HG03521 (cell line): ENCODE data around the gene GLDC.
"Not testable (repeated sequence)": the region's sequence is repeated elsewhere in the genome, so short reads cannot be mapped to it uniquely, and the experiment has no call there.

Experiments used
- ATAC-seq: cut with Tn5 transposase; IDR thresholded peaks from one replicate; pipeline ENCODE4 v1.9.1; 2021; ENCODE audit warnings: mild to moderate bottlenecking, moderate library complexity; ENCODE audit not compliant: unreplicated experiment

Gene GLDC

GRCh38 chr9:6575324-6576034, 70.0 kb downstream of the GLDC start:
- peak; percentile 81 for ATAC-seq

GRCh38 chr9:6567140-6567591, 78.4 kb downstream of the GLDC start:
- no peak for ATAC-seq

GRCh38 chr9:6566409-6567139, 79.0 kb downstream of the GLDC start:
- no peak for ATAC-seq

GRCh38 chr9:6565312-6565711, 80.2 kb downstream of the GLDC start:
- ATAC-seq, result no peak

GRCh38 chr9:6564868-6565267, 80.7 kb downstream of the GLDC start:
- ATAC-seq, result no peak

- no peak for ATAC-seq
Observed at GRCh38 chr9:6564360-6564759, 81.2 kb downstream of the GLDC start.

GRCh38 chr9:6562871-6563430, 82.6 kb downstream of the GLDC start:
- no peak for ATAC-seq

- ATAC-seq, result no peak
Observed at GRCh38 chr9:6562201-6562600, 83.3 kb downstream of the GLDC start.

- no peak for ATAC-seq
Observed at GRCh38 chr9:6557883-6558616, 87.5 kb downstream of the GLDC start.

- ATAC-seq, result no peak
Observed at GRCh38 chr9:6553866-6554265, 91.7 kb downstream of the GLDC start.

- ATAC-seq, result no peak
Observed at GRCh38 chr9:6552498-6553121, 92.9 kb downstream of the GLDC start.

GRCh38 chr9:6552033-6552432, 93.5 kb downstream of the GLDC start:
- ATAC-seq, result no peak

- no peak for ATAC-seq
Observed at GRCh38 chr9:6551136-6551535, 94.4 kb downstream of the GLDC start.

- no peak for ATAC-seq
Observed at GRCh38 chr9:6549106-6549800, 96.3 kb downstream of the GLDC start.

- ATAC-seq, result no peak
Observed at GRCh38 chr9:6545017-6545691, 100.4 kb downstream of the GLDC start.

GRCh38 chr9:6543204-6543603, 102.3 kb downstream of the GLDC start:
- ATAC-seq, result no peak

- not testable (repeated sequence) for ATAC-seq
Observed at GRCh38 chr9:6542617-6543016, 102.9 kb downstream of the GLDC start.

GRCh38 chr9:6538666-6539071, 106.9 kb downstream of the GLDC start:
- no peak for ATAC-seq

- no peak for ATAC-seq
Observed at GRCh38 chr9:6535594-6535993, 109.9 kb downstream of the GLDC start.
